GM20431 (cell line): ENCODE measurements around the gene ZFP3.
"Not testable (repeated sequence)": the region's sequence is repeated elsewhere in the genome, so short reads cannot be mapped to it uniquely, and the experiment has no call there.

ENCODE experiments used
- in situ Hi-C: fragments of 300-500 bp; cut with MseI, MboI; formaldehyde crosslinking; loops from one replicate; pipeline ENCODE4 v1.15.0; 2020; ENCODE audit warnings: low sequenced_read_pairs; ENCODE audit not compliant: unreplicated experiment

Gene ZFP3

DNA sequence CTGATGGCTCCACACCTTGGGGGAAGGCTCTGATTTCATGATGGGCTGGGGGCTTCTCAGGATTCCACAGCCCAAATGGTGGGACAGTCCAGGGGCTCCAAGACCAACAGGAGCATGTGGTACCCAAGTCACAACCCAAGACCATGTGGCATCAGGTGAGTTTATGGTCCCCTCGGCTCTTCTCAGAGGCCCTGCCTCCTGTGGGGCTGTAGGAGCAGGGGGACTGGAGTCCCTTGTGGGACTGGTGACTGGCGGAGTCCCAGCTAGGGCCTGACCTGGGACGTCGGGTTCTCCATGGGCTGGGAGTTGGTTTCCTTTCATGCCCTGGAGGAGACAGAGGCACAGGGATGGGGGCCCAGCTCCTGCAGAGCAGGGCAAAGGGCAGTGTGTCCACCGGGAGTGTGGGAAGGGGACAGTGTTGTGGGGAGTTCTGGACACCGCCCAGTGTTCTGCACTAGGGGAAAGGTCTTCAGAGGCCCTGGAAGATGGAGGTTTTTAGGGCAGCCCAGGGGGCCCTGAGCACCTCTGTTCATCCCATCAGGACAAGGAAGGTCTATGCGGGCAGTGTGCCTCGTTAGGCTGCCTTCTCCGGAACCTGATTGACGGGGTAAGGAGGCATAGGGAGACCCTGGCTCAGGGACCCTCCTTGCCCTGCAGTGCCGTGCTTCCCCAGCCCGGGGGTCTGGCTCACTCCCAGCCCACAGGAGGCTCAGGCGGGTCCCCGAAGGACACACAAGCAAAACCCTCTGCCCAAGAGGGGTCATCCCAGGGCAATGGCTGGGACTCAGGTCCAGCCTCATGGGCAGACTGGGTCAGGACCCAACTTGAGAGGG is 58.5 kb downstream of the ZFP3 start:
- in situ Hi-C loops = not testable (repeated sequence)

DNA sequence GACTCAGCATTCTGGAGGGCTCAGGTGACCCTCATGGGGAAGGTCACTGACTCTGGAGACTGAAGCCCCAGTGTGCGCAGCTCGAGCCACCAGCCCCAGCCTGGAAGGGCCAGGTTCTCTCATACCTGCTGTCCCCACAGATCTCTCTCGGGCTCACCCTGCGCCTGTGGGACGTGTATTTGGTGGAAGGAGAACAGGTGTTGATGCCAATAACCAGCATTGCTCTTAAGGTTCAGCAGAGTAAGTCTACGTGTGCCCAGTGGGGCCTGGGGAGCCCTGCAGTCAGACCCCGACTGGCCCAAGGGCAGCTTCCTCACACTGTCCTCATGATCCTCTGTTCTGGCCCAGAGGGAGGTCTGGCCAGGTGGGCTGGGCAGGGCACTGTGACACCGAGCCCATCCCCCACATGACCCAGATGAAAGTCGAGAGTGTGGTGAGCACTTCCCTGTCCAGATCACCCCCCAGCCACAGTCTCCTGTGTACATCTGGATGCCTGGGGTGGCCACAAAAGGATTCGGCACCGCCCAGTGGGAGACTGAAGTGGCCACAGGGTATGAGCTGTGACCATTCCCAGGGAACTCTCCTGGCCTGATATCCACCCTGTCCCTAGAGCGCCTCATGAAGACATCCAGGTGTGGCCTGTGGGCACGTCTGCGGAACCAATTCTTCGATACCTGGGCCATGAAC is 59.4 kb downstream of the ZFP3 start:
- in situ Hi-C loops = not testable (repeated sequence)

DNA sequence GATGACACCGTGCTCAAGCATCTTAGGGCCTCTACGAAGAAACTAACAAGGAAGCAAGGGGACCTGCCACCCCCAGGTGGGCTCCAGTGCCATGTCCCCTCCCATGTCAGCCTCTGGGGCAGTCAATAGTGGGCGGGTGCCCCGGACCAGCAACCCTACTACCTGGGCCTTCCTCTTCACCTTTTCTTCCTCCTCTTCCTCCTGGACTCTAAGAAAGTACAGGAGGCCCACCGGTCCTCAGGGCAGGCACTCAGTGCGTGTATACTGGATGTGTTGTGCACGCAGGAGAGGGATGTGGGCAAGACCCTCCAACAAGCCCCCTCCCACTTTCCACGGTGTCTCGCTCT is 59.9 kb downstream of the ZFP3 start:
- in situ Hi-C loops = not testable (repeated sequence)

DNA sequence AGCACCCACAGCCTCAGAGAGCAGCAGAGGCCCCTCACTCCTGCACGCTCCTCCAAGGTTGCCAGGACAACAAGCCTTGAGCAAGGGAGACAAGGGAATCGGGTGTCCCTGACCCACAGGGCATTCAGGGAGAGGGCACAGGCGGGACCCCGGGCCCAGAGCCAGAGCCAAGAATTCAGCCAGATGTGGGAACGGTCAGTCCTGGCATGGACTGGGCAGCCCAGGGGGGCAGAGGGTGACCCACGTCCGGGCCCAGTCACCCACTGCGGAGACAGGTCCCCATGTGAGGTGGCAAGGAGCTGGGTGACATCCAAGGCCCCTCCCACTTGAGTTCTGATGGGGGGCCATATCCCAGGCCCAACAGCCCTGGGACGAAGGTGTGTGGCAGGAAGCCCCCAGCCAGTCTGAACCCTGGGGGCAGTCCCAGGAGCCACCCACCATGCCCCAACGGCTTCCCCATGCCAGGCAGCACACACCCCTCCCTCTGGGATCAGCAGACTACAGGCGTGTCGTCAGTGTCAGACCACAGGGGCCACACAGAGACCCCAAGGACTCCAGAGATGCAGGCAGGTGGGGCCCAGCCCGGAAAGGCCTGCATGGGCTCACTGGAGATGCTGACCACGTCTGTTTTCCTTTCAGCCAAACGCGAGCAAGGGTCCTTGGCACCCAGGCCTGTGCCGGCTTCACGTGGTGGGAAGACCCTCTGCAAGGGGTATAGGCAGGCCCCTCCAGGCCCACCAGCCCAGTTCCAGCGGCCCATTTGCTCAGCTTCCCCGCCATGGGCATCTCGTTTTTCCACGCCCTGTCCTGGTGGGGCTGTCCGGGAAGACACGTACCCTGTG is 60.6 kb downstream of the ZFP3 start:
- in situ Hi-C loops = no loop called here

DNA sequence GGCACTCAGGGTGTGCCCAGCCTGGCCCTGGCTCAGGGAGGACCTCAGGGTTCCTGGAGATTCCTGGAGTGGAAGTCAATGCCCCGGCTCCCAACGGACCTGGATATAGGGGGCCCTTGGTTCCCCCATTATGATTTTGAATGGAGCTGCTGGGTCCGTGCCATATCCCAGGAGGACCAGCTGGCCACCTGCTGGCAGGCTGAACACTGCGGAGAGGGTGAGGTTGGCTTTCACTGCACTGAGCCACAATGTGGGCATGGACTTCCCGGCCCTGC is 61.1 kb downstream of the ZFP3 start:
- in situ Hi-C loops = no loop called here

DNA sequence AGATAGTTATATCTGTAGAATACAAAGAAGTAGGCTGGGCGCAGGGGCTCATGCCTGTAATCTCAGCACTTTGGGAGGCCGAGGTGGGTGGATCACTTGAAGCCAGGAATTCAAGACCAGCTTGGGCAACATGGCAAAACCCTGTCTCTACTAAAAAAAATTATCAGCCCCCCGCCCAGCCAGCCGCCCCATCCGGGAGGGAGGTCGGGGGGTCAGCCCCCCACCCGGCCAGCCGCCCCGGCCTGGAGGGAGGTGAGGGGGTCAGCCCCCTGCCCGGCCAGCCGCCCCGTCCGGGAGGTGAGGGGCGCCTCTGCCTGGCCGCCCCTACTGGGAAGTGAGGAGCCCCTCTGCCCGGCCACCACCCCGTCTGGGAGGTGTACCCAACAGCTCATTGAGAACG is 64.6 kb downstream of the ZFP3 start:
- in situ Hi-C loops = not testable (repeated sequence)
